H9 (cell line): ENCODE data around the gene TEX11. TPM values are rescaled to one million over a fixed set of nuclear protein-coding genes. Genes with fewer than 3 reads are reported as not detected.
A peak's percentile ranks its signal among the peaks of the same experiment; 100 is the strongest.

Experiments used
- DNase-seq: peaks from one replicate; pipeline ENCODE4 v3.0.0-alpha.2; 2017
- H2AFZ ChIP-seq: one replicate; pipeline ENCODE4 v1.6.1; 2013; ENCODE audit warnings: mild to moderate bottlenecking, low read length, control low read depth, moderate library complexity
- H2AK5ac ChIP-seq: 2 replicates; pipeline ENCODE4 v1.6.1; 2013; ENCODE audit warnings: low read length, control low read depth, mixed read lengths; ENCODE audit not compliant: insufficient read length
- H2BK120ac ChIP-seq: one replicate; pipeline ENCODE4 v1.6.1; 2013; ENCODE audit warnings: low read depth, mild to moderate bottlenecking, low read length, control low read depth, inconsistent platforms; ENCODE audit not compliant: poor library complexity, severe bottlenecking
- H2BK12ac ChIP-seq: 2 replicates; pipeline ENCODE4 v1.6.1; 2013; ENCODE audit warnings: low read length, control low read depth, mixed read lengths, low read depth; ENCODE audit not compliant: insufficient read length
- H2BK15ac ChIP-seq: 2 replicates; pipeline ENCODE4 v1.6.1; 2013; ENCODE audit warnings: low read depth, low read length, control low read depth
- H2BK20ac ChIP-seq: one replicate; pipeline ENCODE4 v1.6.1; 2013; ENCODE audit warnings: low read depth, mild to moderate bottlenecking, low read length, control low read depth, inconsistent platforms; ENCODE audit not compliant: poor library complexity, severe bottlenecking
- H2BK5ac ChIP-seq: 2 replicates; pipeline ENCODE4 v1.6.1; 2013; ENCODE audit warnings: low read length, control low read depth, mixed read lengths; ENCODE audit not compliant: insufficient read length
- H3K14ac ChIP-seq: 2 replicates; pipeline ENCODE4 v1.6.1; 2013; ENCODE audit warnings: low read length, control low read depth; ENCODE audit not compliant: insufficient read depth
- H3K18ac ChIP-seq: 2 replicates; pipeline ENCODE4 v1.6.1; 2013; ENCODE audit warnings: low read depth, mild to moderate bottlenecking, mixed read lengths, low read length, control low read depth; ENCODE audit not compliant: insufficient read length
- H3K23ac ChIP-seq: 2 replicates; pipeline ENCODE4 v1.6.1; 2013; ENCODE audit warnings: low read length, control low read depth, mixed read lengths, low read depth; ENCODE audit not compliant: insufficient read length
- H3K23me2 ChIP-seq: 2 replicates; pipeline ENCODE4 v1.6.1; 2013; ENCODE audit warnings: low read depth, mild to moderate bottlenecking, mixed read lengths, low read length, control low read depth; ENCODE audit not compliant: insufficient read length, poor library complexity, severe bottlenecking
- H3K27ac ChIP-seq: 2 replicates; pipeline ENCODE4 v1.5.1; 2013; ENCODE audit warnings: low read length, control low read depth, mixed read lengths, low read depth; ENCODE audit not compliant: insufficient read length
- H3K27me3 ChIP-seq: 2 replicates; pipeline ENCODE4 v1.6.1; 2013; ENCODE audit warnings: low read length, control low read depth, inconsistent platforms; ENCODE audit not compliant: insufficient read depth
- H3K4ac ChIP-seq: 2 replicates; pipeline ENCODE4 v1.6.1; 2013; ENCODE audit warnings: low read depth, mild to moderate bottlenecking, control low read depth, inconsistent platforms, low read length, moderate library complexity
- H3K4me1 ChIP-seq: 2 replicates; pipeline ENCODE4 v1.6.1; 2013; ENCODE audit warnings: low read length, control low read depth, inconsistent platforms; ENCODE audit not compliant: insufficient read depth
- H3K4me2 ChIP-seq: 2 replicates; pipeline ENCODE4 v1.6.1; 2013; ENCODE audit warnings: low read length, control low read depth, mixed read lengths; ENCODE audit not compliant: insufficient read length, insufficient read depth
- H3K56ac ChIP-seq: 2 replicates; pipeline ENCODE4 v1.6.1; 2013; ENCODE audit warnings: low read depth, mild to moderate bottlenecking, mixed read lengths, low read length, control low read depth; ENCODE audit not compliant: insufficient read length
- H3K79me1 ChIP-seq: 2 replicates; pipeline ENCODE4 v1.6.1; 2013; ENCODE audit warnings: low read depth, mild to moderate bottlenecking, moderate library complexity, low read length, control low read depth, inconsistent platforms; ENCODE audit not compliant: insufficient read depth, poor library complexity, severe bottlenecking
- H3K79me2 ChIP-seq: 2 replicates; pipeline ENCODE4 v1.6.1; 2013; ENCODE audit warnings: low read length, control low read depth, inconsistent platforms; ENCODE audit not compliant: insufficient read depth
- H3K9ac ChIP-seq: 2 replicates; pipeline ENCODE4 v1.6.1; 2013; ENCODE audit warnings: low read length, control low read depth, mixed read lengths; ENCODE audit not compliant: insufficient read length; ENCODE audit errors: extremely low read depth
- H3K9me3 ChIP-seq: one replicate; pipeline ENCODE4 v1.6.1; 2013; ENCODE audit warnings: low read depth, low read length, inconsistent platforms; ENCODE audit not compliant: control insufficient read depth
- H3T11ph ChIP-seq: one replicate; pipeline ENCODE4 v1.6.1; 2013; ENCODE audit warnings: mild to moderate bottlenecking, low read length, control low read depth, inconsistent platforms
- H4K20me1 ChIP-seq: one replicate; pipeline ENCODE4 v1.6.1; 2013; ENCODE audit not compliant: control insufficient read depth, insufficient read length, insufficient read depth
- H4K5ac ChIP-seq: 2 replicates; pipeline ENCODE4 v1.6.1; 2013; ENCODE audit warnings: low read depth, mild to moderate bottlenecking, mixed read lengths, low read length, control low read depth; ENCODE audit not compliant: insufficient read length
- H4K8ac ChIP-seq: replicated peaks from 2 replicates; pipeline ENCODE4 v1.6.1; 2013; ENCODE audit warnings: low read length, control low read depth, mixed read lengths, low read depth; ENCODE audit not compliant: insufficient read length
- H4K91ac ChIP-seq: 2 replicates; pipeline ENCODE4 v1.6.1; 2013; ENCODE audit warnings: low read depth, mild to moderate bottlenecking, moderate library complexity, mixed read lengths, low read length, control low read depth; ENCODE audit not compliant: insufficient read length
- H3K27ac Mint-ChIP-seq, 3 experiments: 2 replicates in 2 of 3; 3 replicates in 1 of 3; pipeline ENCODE4 v1.8.0; 2020 to 2021; ENCODE audit warnings: mixed read lengths in 3 of 3, mild to moderate bottlenecking in 1 of 3, moderate library complexity in 1 of 3
- H3K27me3 Mint-ChIP-seq: 2 replicates; pipeline ENCODE4 v1.8.0; 2021; ENCODE audit warnings: low read depth, mild to moderate bottlenecking, moderate library complexity, mixed read lengths
- H3K36me3 Mint-ChIP-seq, 3 experiments: 2 replicates in 2 of 3; 3 replicates in 1 of 3; pipeline ENCODE4 v1.8.0; 2020 to 2021; ENCODE audit warnings: low read depth in 3 of 3, mixed read lengths in 3 of 3; ENCODE audit not compliant: insufficient read depth in 1 of 3
- H3K4me1 Mint-ChIP-seq, 2 experiments: 2 replicates each; pipeline ENCODE4 v1.8.0; 2020; ENCODE audit warnings: mixed read lengths in 2 of 2
- H3K4me3 Mint-ChIP-seq, 2 experiments: 2 replicates in 1 of 2; 3 replicates in 1 of 2; pipeline ENCODE4 v1.8.0; 2020 to 2021; ENCODE audit warnings: mild to moderate bottlenecking in 2 of 2, mixed read lengths in 2 of 2, moderate library complexity in 1 of 2
- H3K9me3 Mint-ChIP-seq, 2 experiments: 2 replicates in 1 of 2; 3 replicates in 1 of 2; pipeline ENCODE4 v1.8.0; 2020; ENCODE audit warnings: mild to moderate bottlenecking in 2 of 2, mixed read lengths in 2 of 2, moderate library complexity in 1 of 2
- WGBS: extraction: QIAGEN DNeasy Blood & Tissue Kit; methylation state at CpG from one replicate; pipeline ENCODE4 v1.1.7; 2013; ENCODE audit warnings: missing lambda C conversion rate, low lambda C conversion rate, mixed read lengths; ENCODE audit not compliant: insufficient read length; ENCODE audit errors: extremely low coverage; 5-methylcytosine and 5-hydroxymethylcytosine counted together
- total RNA-seq: library from RNA; stranded (reverse); gene quantifications from 2 replicates; pipeline ENCODE4 v1.2.1, GENCODE V29; 2021
- TF ChIP-seq, protein P1 (sequence below): fragments of 200-600 bp; sonication (generic); conservative IDR thresholded peaks from 3 replicates; pipeline ENCODE4 v1.8.0; 2021; ENCODE audit warnings: antibody characterized with exemption, mild to moderate bottlenecking

The TEX11 gene
- total RNA-seq, 1 experiment from 2014 or later: 0.22 TPM

DNA sequence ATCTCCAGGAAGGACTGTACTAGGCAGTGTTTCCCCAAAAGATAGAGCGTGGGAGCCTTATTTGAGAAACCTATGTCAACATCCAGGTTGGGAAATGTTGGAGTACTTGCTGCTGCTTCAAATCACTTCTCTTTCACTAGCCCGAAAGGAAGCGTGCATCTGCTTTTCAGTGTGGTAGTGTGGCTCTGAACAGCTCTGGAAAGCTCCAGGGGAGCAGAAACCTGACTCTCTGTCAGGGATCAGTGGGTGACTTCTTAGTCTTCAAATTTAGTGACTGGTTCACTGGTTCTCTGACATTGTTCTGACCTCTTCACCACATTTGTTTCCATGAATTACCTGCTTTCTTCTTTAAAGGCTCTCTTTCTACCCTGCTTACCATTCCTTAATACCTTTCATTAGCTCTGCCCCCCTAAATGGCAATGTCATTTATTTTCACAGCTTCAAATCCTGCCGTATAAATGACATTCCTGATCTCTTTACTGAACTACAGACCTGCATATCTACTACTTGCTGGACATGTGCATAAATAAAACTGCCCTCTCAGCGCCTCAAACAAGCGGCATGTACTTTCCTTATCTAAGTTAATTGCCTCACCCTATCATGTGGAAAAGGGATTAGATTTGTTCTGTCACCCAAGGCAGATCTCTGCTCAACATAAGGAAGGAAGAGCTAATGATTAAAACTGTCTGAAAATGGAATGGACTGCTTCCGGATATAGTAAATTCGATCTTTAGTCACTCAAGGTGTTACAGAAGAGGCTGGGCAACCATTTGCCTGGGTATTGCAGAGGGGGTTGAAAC, 426.8 kb downstream of the TEX11 start:
- no peak overlapping the region for H2BK5ac ChIP-seq
- no peak overlapping the region for H2AFZ ChIP-seq
- no CpG with 5 or more reads among the region's 8 CpGs for WGBS
- no peak overlapping the region for H4K91ac ChIP-seq
- no peak overlapping the region for H3K14ac ChIP-seq
- H2AK5ac ChIP-seq: no peak overlapping the region
- H3K4me2 ChIP-seq: no peak overlapping the region
- DNase-seq: no peak
- no peak overlapping the region for H3K23ac ChIP-seq
- no peak overlapping the region for H3K9ac ChIP-seq
- H4K5ac ChIP-seq: no peak overlapping the region
- peaks cover 6% of the 10 kb centered on the region for H3K79me1 ChIP-seq
- peaks cover 12% of the 10 kb centered on the region; the same call in 1 of the 2 replicates for H3K4me1 ChIP-seq
- H4K20me1 ChIP-seq: no peaks in the 10 kb centered on the region
- Mint-ChIP-seq H3K27ac (peak overlapping the region in 1 of 3 experiments; percentile 10; a peak in 1 of 7 replicates), H3K9me3 (peaks cover 63 to 70% of the 10 kb centered on the region in 2 experiments), H3K4me3 (no peak overlapping the region), H3K36me3 (peaks cover 23 to 57% (median 42%) of the 10 kb centered on the region in 3 experiments), H3K4me1 (peaks cover 69 to 78% of the 10 kb centered on the region in 2 experiments), H3K27me3 (no peaks in the 10 kb centered on the region)
- no peak overlapping the region for H3K56ac ChIP-seq
- no peak overlapping the region for H4K8ac ChIP-seq
- no peaks in the 10 kb centered on the region for H3K27me3 ChIP-seq
- H2BK120ac ChIP-seq: no peak overlapping the region
- no peak overlapping the region for H3K27ac ChIP-seq
- H3T11ph ChIP-seq: no peak overlapping the region
- H2BK20ac ChIP-seq: no peak overlapping the region
- no peak overlapping the region for H3K4ac ChIP-seq
- H3K18ac ChIP-seq: no peak overlapping the region
- TF ChIP-seq, protein P1, sequence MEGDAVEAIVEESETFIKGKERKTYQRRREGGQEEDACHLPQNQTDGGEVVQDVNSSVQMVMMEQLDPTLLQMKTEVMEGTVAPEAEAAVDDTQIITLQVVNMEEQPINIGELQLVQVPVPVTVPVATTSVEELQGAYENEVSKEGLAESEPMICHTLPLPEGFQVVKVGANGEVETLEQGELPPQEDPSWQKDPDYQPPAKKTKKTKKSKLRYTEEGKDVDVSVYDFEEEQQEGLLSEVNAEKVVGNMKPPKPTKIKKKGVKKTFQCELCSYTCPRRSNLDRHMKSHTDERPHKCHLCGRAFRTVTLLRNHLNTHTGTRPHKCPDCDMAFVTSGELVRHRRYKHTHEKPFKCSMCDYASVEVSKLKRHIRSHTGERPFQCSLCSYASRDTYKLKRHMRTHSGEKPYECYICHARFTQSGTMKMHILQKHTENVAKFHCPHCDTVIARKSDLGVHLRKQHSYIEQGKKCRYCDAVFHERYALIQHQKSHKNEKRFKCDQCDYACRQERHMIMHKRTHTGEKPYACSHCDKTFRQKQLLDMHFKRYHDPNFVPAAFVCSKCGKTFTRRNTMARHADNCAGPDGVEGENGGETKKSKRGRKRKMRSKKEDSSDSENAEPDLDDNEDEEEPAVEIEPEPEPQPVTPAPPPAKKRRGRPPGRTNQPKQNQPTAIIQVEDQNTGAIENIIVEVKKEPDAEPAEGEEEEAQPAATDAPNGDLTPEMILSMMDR: no peak
- peaks cover 34% of the 10 kb centered on the region for H3K9me3 ChIP-seq
- H3K23me2 ChIP-seq: no peaks in the 10 kb centered on the region
- no peak overlapping the region for H2BK12ac ChIP-seq
- H2BK15ac ChIP-seq: no peak overlapping the region
- no peaks in the 10 kb centered on the region for H3K79me2 ChIP-seq
